Effector CD8-positive, alpha-beta T cell (primary cell): ENCODE data around the gene MDM2.
"Not testable (repeated sequence)": the region's sequence is repeated elsewhere in the genome, so short reads cannot be mapped to it uniquely, and the experiment has no call there.

Experiments
- DNase-seq: peaks from one replicate; lab custom pipeline; 2025; lab: John Stamatoyannopoulos, UW

Gene MDM2

GRCh38 chr12:68853396-68854077 is 45.6 kb downstream of the MDM2 start:
- DNase-seq: no peak

GRCh38 chr12:68854078-68854468 is 46.1 kb downstream of the MDM2 start:
- DNase-seq: no peak

DNA sequence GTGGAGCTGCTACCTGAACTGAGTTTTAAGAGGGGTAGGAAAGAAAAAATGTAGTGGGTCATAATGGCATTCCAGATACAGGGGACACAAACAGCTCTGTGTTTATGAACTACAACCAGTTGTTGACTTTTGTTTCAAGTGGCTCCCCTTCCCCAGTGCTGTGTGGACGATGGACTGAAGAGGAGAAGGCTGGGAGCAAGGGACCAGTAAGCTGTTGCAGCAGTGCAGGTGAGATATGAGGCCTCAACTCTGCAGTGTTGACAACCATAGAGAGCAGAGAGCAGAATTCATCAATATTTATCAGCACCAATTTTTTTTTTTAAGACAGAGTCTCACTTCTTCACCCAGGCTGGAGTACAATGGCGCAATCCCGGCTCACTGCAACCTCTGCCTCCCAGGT is 46.6 kb downstream of the MDM2 start:
- DNase-seq: no peak

GRCh38 chr12:68855111-68855510 is 47.1 kb downstream of the MDM2 start:
- no peak for DNase-seq

GRCh38 chr12:68855771-68856170 is 47.8 kb downstream of the MDM2 start:
- DNase-seq: no peak

GRCh38 chr12:68856510-68856909 is 48.5 kb downstream of the MDM2 start:
- DNase-seq: no peak

- DNase-seq: no peak
Observed at GRCh38 chr12:68861890-68862289, 53.9 kb downstream of the MDM2 start.

- DNase-seq: no peak
Observed at GRCh38 chr12:68863109-68863770, 55.3 kb downstream of the MDM2 start.

- not testable (repeated sequence) for DNase-seq
Observed at GRCh38 chr12:68863886-68864454, 56.0 kb downstream of the MDM2 start.

DNA sequence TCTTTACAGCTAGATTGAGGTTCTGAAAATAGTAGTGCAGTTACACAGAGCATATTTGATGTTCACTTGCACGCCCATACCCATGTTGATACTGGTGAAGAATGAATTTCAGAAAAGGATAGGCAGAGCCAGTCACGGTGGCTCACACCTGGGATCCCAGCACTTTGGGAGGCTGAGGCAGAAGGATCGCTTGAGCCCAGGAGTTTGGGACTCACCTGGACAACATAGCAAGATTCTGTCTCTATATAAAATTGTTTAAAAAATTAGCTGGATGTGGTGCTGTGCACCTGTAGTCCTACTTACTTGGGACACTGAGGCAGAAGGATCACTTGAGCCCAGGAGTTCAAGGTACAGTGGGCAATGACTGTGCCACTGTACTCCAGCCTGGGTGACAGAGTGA is 56.6 kb downstream of the MDM2 start:
- no peak for DNase-seq

- DNase-seq: no peak
Observed at GRCh38 chr12:68865399-68866164, 57.6 kb downstream of the MDM2 start.

DNA sequence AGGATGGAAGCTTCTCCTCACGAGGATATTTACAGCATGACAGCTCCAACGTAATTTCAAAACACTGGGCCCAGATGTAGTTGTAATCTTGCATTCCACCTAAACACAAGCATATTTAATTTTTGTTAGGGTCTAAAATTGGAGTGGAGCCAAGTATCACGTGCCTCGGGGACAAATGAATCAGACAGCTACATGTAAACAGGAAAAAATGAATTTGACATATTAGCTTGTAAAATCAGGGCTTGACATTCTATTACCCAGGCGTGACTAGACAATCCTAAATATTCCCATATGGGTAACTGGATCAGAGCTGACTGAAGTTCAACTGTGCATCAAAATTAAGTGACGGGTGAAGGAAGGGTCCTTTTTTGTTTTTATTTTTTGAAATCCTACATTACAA is 59.0 kb downstream of the MDM2 start:
- DNase-seq: no peak

DNA sequence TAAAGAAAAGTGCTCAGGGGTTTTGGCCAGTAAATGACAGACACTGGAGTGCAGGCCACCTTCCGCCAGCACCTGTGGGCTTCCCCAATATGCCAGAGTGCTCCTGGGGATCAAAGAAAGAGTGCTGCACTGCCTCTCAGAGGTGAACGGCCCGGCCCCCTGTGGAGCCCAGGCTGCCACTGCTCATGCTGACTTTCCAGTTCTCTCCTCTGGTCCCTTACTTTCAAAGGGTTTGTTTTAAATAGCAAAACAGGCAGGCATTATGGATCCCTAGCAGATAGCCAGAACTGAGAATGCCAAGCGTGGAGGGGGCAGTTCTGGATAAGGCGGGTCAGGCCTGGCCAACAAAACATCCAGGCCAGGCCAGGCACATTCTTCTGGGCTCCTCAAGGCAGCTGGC is 59.6 kb downstream of the MDM2 start:
- no peak for DNase-seq

DNA sequence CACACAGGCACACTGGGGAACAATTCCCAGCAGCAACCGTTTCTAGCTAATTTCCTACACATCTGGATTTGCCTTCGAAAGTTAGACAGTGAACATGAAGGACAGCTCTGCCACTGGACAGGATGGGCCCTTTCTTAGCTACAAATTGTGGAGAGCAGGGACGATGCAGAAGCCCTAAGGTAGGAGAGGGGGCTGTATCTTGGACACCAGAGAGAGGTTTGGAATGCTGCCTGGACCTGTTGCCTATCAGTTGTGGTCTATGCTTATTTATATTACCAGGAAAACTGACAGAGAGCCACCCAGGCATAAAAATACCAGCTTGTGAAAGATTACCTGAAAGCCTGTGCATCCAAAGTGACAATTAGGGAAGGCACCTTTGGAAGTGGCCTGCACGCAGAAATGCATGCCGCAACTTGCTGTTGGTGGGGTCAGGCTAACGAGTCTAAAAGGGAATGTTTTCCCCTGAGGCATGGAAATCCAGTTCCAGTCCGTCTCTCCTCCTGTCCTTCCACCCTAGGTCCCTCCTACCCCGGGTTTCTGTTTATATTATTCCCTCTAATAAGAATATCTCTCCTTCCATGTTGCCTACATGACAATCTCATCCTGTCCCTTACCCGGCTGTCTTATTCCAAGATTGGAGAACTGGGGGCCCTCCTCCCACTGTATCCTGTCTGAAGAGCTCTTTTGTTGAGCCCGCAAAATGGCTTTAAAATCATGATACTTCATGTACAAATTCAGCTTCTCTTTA is 60.2 kb downstream of the MDM2 start:
- no peak for DNase-seq

GRCh38 chr12:68870011-68870410 is 62.0 kb downstream of the MDM2 start:
- DNase-seq: no peak

GRCh38 chr12:68870443-68870842 is 62.5 kb downstream of the MDM2 start:
- DNase-seq: no peak

DNA sequence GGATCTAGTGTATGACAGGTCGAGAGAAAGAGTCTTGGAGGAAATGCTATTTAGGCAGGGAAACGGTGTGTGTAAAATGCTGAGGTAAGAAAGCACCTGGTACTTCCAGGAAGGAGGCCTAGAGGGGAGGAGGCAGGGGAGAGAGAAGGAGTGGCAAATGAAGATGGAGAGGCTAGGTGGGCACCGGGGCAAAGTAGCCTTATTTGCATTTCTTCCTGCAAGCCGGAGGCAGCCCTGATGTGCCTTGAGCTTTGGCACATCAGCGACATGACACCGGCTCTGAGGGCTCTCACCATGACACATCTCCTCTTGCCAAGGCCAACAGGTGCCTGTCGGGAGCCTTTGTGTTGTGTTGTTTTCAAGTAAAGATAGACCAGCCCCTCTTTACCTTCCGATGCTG is 63.4 kb downstream of the MDM2 start:
- DNase-seq: no peak

- no peak for DNase-seq
Observed at GRCh38 chr12:68871921-68872320, 63.9 kb downstream of the MDM2 start.

DNA sequence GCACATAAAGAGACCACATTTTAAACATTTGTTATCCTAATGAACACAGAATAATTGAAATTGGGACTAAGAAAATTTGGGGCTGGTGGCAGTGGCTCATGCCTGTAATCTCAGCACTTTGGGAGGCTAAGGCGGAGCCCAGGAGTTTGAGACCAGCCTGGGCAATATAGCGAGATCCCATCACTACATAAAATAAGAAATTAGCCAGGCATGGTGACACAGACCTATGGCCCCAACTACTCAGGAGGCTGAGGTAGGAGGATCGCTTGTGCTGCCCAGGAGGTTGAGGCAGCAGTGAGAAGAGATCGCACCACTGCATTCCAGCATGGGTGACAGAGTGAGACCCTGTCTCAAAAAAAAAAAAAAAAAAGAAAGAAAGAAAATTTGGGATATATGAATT is 65.3 kb downstream of the MDM2 start:
- DNase-seq: no peak

GRCh38 chr12:68876461-68876860 is 68.5 kb downstream of the MDM2 start:
- no peak for DNase-seq

DNA sequence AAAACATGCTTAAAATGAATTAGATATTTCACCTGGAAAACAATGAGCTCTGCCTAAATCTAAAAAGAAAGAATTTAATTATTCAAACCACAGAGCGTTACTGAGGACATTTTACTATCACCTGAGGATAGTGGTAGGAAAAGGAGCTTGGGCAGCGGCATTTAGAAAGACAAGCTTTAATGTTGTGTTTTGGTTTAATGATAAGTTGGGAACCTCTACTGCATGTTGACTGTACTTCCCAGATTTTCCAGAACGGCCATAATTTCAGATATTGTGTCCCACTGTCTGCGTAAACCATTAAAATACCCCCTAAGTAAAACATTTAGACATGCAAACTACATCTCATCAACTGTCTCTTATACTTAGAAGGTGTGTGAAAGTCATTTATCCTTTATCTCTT is 69.6 kb downstream of the MDM2 start:
- no peak for DNase-seq

DNA sequence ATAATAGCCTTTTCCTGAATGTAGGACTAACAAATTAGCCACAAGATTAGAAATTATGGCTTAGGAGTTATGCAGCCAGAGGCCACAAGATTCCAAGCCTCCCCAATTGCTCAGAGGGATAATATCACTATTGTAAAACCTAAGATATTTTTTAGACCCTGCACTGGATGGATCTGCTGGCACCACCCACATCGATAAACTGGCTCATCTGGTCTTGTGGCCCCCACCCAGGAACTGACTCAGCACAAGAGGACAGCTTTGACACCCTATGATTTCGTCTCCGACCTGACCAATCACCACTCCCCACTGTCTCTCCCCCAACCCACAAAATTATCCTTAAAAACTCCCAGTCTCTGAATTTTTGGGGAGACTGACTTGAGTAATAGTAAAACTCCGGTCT is 70.3 kb downstream of the MDM2 start:
- no peak for DNase-seq
